Uterus (tissue), 2 donors: ENCODE measurements around the gene VEZT.

Experiments used
- POLR2A ChIP-seq, 2 donors: fragments of 450-650 bp; IDR thresholded peaks; one replicate each; pipeline ENCODE4 v1.6.1; 2016; ENCODE audit warnings: antibody characterized with exemption in 2 of 2, mild to moderate bottlenecking in 1 of 2, moderate library complexity in 1 of 2
- TF ChIP-seq, protein P1 (sequence below), 4 experiments: fragments of 200-600 bp in 2 of 4; fragments of 450-650 bp in 2 of 4; sonication (generic) in 2 of 4; IDR thresholded peaks; one replicate each; pipeline ENCODE4 v1.5.1; 2016 to 2019; ENCODE audit warnings: antibody characterized with exemption in 4 of 4, mild to moderate bottlenecking in 2 of 4, moderate library complexity in 1 of 4

DNA sequence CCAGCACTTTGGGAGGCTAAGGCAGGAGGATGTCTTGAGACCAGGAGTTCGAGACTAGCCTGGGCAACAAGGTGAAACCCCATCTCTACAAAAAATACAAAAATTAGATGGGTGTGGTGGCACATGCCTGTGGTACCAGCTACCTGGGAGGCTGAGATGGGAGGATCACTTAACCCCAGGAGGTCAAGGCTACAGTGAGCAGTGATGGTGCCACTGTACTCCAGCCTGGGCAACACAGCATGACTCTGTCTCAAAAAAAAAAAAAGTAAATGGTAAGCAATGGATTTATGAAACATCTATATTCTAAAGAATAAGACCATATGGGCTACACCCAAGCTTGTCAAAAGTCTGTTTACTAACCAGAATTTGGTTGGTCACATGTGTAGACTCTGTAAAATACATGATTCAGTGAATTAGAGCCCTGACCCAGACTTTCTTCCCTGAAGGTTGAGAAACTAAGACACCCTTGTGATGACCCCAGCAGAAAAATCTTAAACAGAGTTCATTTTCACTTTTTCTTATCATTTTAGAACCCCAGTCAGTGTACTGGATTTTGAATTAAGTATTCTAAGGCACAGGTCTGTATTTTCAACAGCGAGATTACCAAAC, 12.5 kb upstream of the VEZT start:
- TF ChIP-seq, protein P1, sequence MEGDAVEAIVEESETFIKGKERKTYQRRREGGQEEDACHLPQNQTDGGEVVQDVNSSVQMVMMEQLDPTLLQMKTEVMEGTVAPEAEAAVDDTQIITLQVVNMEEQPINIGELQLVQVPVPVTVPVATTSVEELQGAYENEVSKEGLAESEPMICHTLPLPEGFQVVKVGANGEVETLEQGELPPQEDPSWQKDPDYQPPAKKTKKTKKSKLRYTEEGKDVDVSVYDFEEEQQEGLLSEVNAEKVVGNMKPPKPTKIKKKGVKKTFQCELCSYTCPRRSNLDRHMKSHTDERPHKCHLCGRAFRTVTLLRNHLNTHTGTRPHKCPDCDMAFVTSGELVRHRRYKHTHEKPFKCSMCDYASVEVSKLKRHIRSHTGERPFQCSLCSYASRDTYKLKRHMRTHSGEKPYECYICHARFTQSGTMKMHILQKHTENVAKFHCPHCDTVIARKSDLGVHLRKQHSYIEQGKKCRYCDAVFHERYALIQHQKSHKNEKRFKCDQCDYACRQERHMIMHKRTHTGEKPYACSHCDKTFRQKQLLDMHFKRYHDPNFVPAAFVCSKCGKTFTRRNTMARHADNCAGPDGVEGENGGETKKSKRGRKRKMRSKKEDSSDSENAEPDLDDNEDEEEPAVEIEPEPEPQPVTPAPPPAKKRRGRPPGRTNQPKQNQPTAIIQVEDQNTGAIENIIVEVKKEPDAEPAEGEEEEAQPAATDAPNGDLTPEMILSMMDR (IDR thresholded peaks at IDR 0.05) = no peak
- TF ChIP-seq POLR2A (IDR thresholded peaks at IDR 0.05) = no peak
